Measurements from ENCODE around the gene KCNC3.

- TF ChIP-seq, protein P1, sequence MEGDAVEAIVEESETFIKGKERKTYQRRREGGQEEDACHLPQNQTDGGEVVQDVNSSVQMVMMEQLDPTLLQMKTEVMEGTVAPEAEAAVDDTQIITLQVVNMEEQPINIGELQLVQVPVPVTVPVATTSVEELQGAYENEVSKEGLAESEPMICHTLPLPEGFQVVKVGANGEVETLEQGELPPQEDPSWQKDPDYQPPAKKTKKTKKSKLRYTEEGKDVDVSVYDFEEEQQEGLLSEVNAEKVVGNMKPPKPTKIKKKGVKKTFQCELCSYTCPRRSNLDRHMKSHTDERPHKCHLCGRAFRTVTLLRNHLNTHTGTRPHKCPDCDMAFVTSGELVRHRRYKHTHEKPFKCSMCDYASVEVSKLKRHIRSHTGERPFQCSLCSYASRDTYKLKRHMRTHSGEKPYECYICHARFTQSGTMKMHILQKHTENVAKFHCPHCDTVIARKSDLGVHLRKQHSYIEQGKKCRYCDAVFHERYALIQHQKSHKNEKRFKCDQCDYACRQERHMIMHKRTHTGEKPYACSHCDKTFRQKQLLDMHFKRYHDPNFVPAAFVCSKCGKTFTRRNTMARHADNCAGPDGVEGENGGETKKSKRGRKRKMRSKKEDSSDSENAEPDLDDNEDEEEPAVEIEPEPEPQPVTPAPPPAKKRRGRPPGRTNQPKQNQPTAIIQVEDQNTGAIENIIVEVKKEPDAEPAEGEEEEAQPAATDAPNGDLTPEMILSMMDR (IDR thresholded peaks at IDR 0.05; ENCODE audit: poor library complexity, severe bottlenecking), result no peak
- TF ChIP-seq RAD21 (conservative IDR thresholded peaks at IDR 0.05) (no peak), EZH2 (IDR thresholded peaks at IDR 0.05; ENCODE audit: borderline replicate concordance, insufficient read depth, low read length, poor library complexity, severe bottlenecking) (no peak), EP300 (conservative IDR thresholded peaks at IDR 0.05; ENCODE audit: poor library complexity, severe bottlenecking) (no peak), SMC3 (conservative IDR thresholded peaks at IDR 0.05; ENCODE audit: poor library complexity) (no peak), POLR2AphosphoS5 (IDR thresholded peaks at IDR 0.05) (no peak)
- TF ChIP-seq, protein P2, sequence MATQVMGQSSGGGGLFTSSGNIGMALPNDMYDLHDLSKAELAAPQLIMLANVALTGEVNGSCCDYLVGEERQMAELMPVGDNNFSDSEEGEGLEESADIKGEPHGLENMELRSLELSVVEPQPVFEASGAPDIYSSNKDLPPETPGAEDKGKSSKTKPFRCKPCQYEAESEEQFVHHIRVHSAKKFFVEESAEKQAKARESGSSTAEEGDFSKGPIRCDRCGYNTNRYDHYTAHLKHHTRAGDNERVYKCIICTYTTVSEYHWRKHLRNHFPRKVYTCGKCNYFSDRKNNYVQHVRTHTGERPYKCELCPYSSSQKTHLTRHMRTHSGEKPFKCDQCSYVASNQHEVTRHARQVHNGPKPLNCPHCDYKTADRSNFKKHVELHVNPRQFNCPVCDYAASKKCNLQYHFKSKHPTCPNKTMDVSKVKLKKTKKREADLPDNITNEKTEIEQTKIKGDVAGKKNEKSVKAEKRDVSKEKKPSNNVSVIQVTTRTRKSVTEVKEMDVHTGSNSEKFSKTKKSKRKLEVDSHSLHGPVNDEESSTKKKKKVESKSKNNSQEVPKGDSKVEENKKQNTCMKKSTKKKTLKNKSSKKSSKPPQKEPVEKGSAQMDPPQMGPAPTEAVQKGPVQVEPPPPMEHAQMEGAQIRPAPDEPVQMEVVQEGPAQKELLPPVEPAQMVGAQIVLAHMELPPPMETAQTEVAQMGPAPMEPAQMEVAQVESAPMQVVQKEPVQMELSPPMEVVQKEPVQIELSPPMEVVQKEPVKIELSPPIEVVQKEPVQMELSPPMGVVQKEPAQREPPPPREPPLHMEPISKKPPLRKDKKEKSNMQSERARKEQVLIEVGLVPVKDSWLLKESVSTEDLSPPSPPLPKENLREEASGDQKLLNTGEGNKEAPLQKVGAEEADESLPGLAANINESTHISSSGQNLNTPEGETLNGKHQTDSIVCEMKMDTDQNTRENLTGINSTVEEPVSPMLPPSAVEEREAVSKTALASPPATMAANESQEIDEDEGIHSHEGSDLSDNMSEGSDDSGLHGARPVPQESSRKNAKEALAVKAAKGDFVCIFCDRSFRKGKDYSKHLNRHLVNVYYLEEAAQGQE (IDR thresholded peaks at IDR 0.05; ENCODE audit: borderline replicate concordance), result no peak
These were observed 56.8 kb downstream of the KCNC3 start for GRCh38 chr19:50272263-50272897.
